Transverse colon (tissue), 4 donors: ENCODE results near the gene ARIH1. TPM values are rescaled to one million over a fixed set of nuclear protein-coding genes. Genes with fewer than 3 reads are reported as not detected.
"Not testable (repeated sequence)": the region's sequence is repeated elsewhere in the genome, so short reads cannot be mapped to it uniquely, and the experiment has no call there.

Experiments
- DNase-seq: peaks from one replicate; pipeline ENCODE4 v3.0.0-alpha.2; 2019
- H3K27ac ChIP-seq, 4 donors: fragments of 200-600 bp; sonication (generic); 2 replicates each; pipeline ENCODE4 v1.5.1; 2016 to 2018; ENCODE audit warnings: inconsistent platforms in 4 of 4
- H3K27me3 ChIP-seq: fragments of 200-600 bp; sonication (generic); 2 replicates; pipeline ENCODE4 v1.5.1; 2017; ENCODE audit warnings: inconsistent platforms
- H3K36me3 ChIP-seq, 4 donors: fragments of 200-600 bp; sonication (generic); 2 replicates each; pipeline ENCODE4 v1.5.1; 2017 to 2019; ENCODE audit warnings: inconsistent platforms in 4 of 4
- H3K4me1 ChIP-seq, 4 donors: fragments of 200-600 bp; sonication (generic); 2 replicates each; pipeline ENCODE4 v1.5.1; 2017 to 2020; ENCODE audit warnings: inconsistent platforms in 4 of 4
- H3K4me3 ChIP-seq, 4 donors: fragments of 200-600 bp; sonication (generic); 1 replicate in 1 of 4; 2 replicates in 3 of 4; pipeline versions ENCODE4 v1.5.1 to v1.6.1; 2017 to 2019; ENCODE audit warnings: inconsistent platforms in 4 of 4
- H3K9me3 ChIP-seq, 2 donors: fragments of 200-600 bp; sonication (generic); 2 replicates each; pipeline ENCODE4 v1.5.1; 2017 to 2019; ENCODE audit warnings: inconsistent platforms in 2 of 2
- EP300 ChIP-seq: sonication (generic); formaldehyde crosslinking; IDR thresholded peaks from one replicate; pipeline ENCODE4 v1.6.1; 2017; ENCODE audit warnings: antibody characterized with exemption, low read depth
- POLR2A ChIP-seq: fragments of 450-650 bp; IDR thresholded peaks from one replicate; pipeline ENCODE4 v1.6.1; 2016; ENCODE audit warnings: antibody characterized with exemption, mild to moderate bottlenecking, moderate library complexity
- POLR2AphosphoS5 ChIP-seq, 3 donors: sonication (generic); formaldehyde crosslinking; IDR thresholded peaks; one replicate each; pipeline ENCODE4 v1.6.1; 2016; ENCODE audit warnings: antibody characterized with exemption in 3 of 3
- WGBS, 2 donors: methylation state at CpG; one replicate each; pipeline ENCODE4 v1.1.5; 2018; ENCODE audit warnings: low coverage in 1 of 2; 5-methylcytosine and 5-hydroxymethylcytosine counted together
- in situ Hi-C, 4 donors: fragments of 200-750 bp; cut with MboI; loops; one replicate each; pipeline versions ENCODE4 v1.15.0 to v1.15.1; 2017; ENCODE audit warnings: low sequenced_read_pairs in 3 of 4, low pct_ligation_motif_present in 1 of 4, low pct_unique_long_range_greater_than_20kb in 1 of 4
- intact Hi-C: fragments of 100-400 bp; cut with DNase I; formaldehyde crosslinking; loops from one replicate; pipeline ENCODE4 v1.15.1; 2023; ENCODE audit warnings: low total_unique reads
- total RNA-seq, 4 donors: library from RNA; depleted of rRNA; stranded (reverse); fragments of >200 nt; gene quantifications; one replicate each; pipeline ENCODE4 v1.1.0, GENCODE V29; 2016
- TF ChIP-seq, protein P1 (sequence below), 5 experiments: fragments of 200-600 bp in 3 of 5; fragments of 450-650 bp in 2 of 5; sonication (generic) in 3 of 5; IDR thresholded peaks; 1 replicate in 2 of 5; 2 replicates in 3 of 5; pipeline ENCODE4 v1.5.1; 2016 to 2017; ENCODE audit warnings: antibody characterized with exemption in 5 of 5, inconsistent platforms in 3 of 5, mild to moderate bottlenecking in 2 of 5, moderate library complexity in 1 of 5

Gene ARIH1, protein sequence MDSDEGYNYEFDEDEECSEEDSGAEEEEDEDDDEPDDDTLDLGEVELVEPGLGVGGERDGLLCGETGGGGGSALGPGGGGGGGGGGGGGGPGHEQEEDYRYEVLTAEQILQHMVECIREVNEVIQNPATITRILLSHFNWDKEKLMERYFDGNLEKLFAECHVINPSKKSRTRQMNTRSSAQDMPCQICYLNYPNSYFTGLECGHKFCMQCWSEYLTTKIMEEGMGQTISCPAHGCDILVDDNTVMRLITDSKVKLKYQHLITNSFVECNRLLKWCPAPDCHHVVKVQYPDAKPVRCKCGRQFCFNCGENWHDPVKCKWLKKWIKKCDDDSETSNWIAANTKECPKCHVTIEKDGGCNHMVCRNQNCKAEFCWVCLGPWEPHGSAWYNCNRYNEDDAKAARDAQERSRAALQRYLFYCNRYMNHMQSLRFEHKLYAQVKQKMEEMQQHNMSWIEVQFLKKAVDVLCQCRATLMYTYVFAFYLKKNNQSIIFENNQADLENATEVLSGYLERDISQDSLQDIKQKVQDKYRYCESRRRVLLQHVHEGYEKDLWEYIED
- total RNA-seq = 100 to 1,000 TPM in 1 of 4 donors, 10 to 100 TPM in 3; 15.7 to 108 (median 53.1) TPM

DNA sequence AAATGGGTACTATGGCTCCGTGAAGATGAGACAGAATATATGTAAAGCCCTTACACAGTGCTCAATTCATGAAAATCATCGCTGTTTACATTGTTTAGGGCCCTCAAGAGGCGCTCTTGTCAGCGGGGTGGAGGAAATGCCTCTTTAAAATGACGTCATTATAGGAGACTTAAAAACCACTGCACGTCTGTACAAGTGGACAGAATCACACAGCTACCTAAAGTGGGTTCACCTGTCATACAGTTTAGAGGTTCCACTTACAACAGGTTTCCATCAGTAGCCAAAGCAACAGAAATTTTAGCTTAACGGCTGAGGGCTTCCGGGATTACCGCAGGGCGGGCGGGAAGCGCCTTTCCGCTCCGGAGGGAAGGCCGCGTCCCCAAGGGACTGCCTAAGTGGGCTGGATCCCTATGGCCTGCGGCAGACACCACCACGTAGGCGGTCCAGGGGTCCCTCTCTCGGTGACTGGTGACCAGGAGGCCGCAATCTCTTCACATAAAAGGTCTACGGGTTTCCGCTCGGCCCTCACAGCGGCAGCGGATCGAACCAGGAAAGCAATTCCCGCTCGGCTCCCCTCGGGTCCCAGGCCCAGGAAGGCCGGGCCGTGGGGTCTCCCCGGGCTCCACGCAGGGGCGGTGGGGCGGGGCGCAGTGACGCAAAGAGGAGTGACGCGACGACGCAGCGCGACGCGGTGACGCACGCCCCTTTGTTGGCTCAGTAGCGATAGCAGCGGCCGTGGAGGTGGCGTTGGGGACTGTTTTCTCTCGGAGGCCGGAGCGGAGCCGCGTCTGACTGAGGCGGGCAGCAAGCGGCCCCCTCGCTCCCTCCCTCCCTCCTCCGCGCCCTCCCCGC, at the start of gene ARIH1:
ARIH1 (plus strand) TSS at position 717 of the 852 bp plus-strand sequence. CDS start 310 bp downstream, outside the sequence.
- intact Hi-C loops (loop anchor here (5.0 kb wide), 1 partner anchor 97 kb away; the partner anchor contains the start of gene HEXA), in situ Hi-C loops (loop anchor here in 1 of 4 donors (5.0 kb wide), 1 partner anchor 97 kb away; the partner anchor contains the start of gene HEXA)
- TF ChIP-seq, protein P1, sequence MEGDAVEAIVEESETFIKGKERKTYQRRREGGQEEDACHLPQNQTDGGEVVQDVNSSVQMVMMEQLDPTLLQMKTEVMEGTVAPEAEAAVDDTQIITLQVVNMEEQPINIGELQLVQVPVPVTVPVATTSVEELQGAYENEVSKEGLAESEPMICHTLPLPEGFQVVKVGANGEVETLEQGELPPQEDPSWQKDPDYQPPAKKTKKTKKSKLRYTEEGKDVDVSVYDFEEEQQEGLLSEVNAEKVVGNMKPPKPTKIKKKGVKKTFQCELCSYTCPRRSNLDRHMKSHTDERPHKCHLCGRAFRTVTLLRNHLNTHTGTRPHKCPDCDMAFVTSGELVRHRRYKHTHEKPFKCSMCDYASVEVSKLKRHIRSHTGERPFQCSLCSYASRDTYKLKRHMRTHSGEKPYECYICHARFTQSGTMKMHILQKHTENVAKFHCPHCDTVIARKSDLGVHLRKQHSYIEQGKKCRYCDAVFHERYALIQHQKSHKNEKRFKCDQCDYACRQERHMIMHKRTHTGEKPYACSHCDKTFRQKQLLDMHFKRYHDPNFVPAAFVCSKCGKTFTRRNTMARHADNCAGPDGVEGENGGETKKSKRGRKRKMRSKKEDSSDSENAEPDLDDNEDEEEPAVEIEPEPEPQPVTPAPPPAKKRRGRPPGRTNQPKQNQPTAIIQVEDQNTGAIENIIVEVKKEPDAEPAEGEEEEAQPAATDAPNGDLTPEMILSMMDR (IDR thresholded peaks at IDR 0.05) = peak in 4 of 5 experiments; percentile 11 to 29 (median 22)
- peak; percentile 99 for TF ChIP-seq POLR2A
- TF ChIP-seq POLR2AphosphoS5 (IDR thresholded peaks at IDR 0.05) = peak; percentile 99 to 100 (median 100)
- peak; percentile 50 for TF ChIP-seq EP300
- peak; percentile 98 for DNase-seq
- Histone ChIP-seq H3K27ac (peak within 1 kb of the TSS; percentile 96 to 100 (median 98)), H3K9me3 (no peaks in the 10 kb centered on the region), H3K36me3 (peaks cover 0 to 6% (median 0%) of the 10 kb centered on the region in 4 donors), H3K4me1 (peaks cover 24 to 44% (median 31%) of the 10 kb centered on the region in 4 donors), H3K27me3 (no peaks in the 10 kb centered on the region), H3K4me3 (peak within 1 kb of the TSS; percentile 69 to 89 (median 79))
- 0% methylated on average over 50 of the region's 63 CpGs; no CpG with 5 or more reads in 1 of the 2 donors for WGBS, 2 donors

DNA sequence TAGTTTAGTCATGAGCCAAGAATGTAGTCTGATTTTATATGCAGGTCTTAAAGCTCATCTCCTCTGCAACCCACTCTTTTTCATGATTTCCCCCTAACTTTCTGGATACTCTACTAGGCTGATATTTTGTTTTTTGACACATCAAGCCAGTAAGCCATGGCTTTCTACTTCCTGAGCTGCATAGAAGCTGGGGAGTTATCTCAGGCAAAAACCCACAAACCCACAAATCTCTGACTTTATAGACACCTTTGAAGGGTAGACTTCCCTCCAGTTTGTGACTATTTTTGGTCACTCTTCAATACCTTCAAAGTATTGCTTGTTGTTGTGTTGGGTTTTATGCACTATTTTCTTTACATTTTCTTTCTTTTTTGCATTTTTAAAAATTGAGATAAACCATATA, 47.4 kb upstream of the ARIH1 start:
- Histone ChIP-seq H3K9me3 (peaks cover 3 to 13% of the 10 kb centered on the region in 2 donors), H3K4me1 (no peaks in the 10 kb centered on the region), H3K4me3 (no peak overlapping the region), H3K27ac (no peak overlapping the region), H3K36me3 (no peaks in the 10 kb centered on the region), H3K27me3 (no peaks in the 10 kb centered on the region)
- in situ Hi-C loops (no loop called here), intact Hi-C loops (no loop called here)
- DNase-seq = no peak
- TF ChIP-seq POLR2A = no peak
- no peak for TF ChIP-seq EP300
- TF ChIP-seq POLR2AphosphoS5 (IDR thresholded peaks at IDR 0.05) = no peak
- TF ChIP-seq, protein P1 (IDR thresholded peaks at IDR 0.05) = no peak

DNA sequence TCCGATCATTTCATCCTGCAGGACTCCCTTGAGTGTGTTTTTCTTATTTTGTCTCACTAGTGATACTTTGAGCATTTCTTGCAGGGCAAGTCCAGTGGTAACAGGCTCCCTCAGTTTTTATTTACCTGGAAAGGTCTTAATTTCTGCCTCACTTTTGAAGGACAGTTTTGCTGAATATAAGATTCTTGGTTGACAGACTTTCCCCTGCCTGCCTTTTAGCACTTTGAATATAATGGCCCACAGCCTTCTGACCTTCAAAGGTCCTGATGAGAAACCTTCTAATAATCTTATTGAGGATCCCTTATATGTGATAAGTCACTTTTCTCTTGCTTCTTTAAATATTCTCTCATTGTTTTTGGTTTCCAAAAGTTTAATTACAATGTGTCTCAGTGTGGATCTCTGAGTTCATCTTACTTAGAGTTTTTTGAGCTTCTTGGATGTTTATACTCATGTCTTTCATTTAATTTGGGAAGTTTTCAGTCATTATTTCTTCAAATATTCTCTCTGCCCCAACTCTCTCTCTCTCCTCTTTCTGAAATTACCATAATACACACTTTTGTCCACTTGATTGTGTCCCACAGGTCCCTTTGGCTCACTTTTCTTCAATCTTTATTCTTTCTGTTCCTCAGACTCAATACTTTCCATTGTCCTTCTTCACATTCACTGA, 36.3 kb upstream of the ARIH1 start:
- Histone ChIP-seq H3K27ac (no peak overlapping the region), H3K27me3 (peaks cover 46% of the 10 kb centered on the region), H3K9me3 (peaks cover 14 to 18% of the 10 kb centered on the region in 2 donors), H3K4me3 (no peak overlapping the region), H3K36me3 (no peaks in the 10 kb centered on the region), H3K4me1 (no peaks in the 10 kb centered on the region)
- in situ Hi-C loops (no loop called here), intact Hi-C loops (no loop called here)
- TF ChIP-seq, protein P1 (IDR thresholded peaks at IDR 0.05) = no peak
- TF ChIP-seq EP300 (no peak), POLR2AphosphoS5 (IDR thresholded peaks at IDR 0.05) (no peak), POLR2A (no peak)
- no peak for DNase-seq
- WGBS, 2 donors = 89 to 100% methylated on average over 1 of the region's 1 CpG

DNA sequence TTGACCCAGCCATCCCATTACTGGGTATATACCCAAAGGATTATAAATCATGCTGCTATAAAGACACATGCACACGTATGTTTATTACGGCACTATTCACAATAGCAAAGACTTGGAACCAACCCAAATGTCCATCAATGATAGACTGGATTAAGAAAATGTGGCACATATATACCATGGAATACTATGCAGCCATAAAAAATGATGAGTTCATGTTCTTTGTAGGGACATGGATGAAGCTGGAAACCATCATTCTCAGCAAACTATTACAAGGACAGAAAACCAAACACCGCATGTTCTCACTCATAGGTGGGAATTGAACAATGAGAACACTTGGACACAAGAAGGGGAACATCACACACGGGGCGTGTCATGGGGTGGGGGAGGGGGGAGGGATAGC, 31.3 kb upstream of the ARIH1 start:
- DNase-seq, intact Hi-C loops, in situ Hi-C loops, H3K27ac ChIP-seq, H3K27me3 ChIP-seq, H3K4me1 ChIP-seq, H3K9me3 ChIP-seq, H3K36me3 ChIP-seq, H3K4me3 ChIP-seq: not testable (repeated sequence)
- 84% methylated on average over 5 of the region's 5 CpGs; no CpG with 5 or more reads in 1 of the 2 donors for WGBS, 2 donors
